B cell (primary cell): ENCODE data around the gene ELOVL6. TPM values are rescaled to one million over a fixed set of nuclear protein-coding genes. Genes with fewer than 3 reads are reported as not detected.

Experiments used
- ATAC-seq: fragments of 200-7000 bp; cut with Tn5 transposase; one replicate; pipeline ENCODE4 v1.10.0; 2021; ENCODE audit warnings: low read depth, mild to moderate bottlenecking, moderate number of reproducible peaks, moderate library complexity
- CTCF ChIA-PET: fragments of 350-600 bp; sonication (Branson Sonifier 250); formaldehyde crosslinking; loops from one replicate; lab custom pipeline; 2021; ENCODE audit warnings: antibody characterized with exemption, inconsistent platforms; lab: Charles Lee
- POLR2A ChIA-PET: fragments of 350-600 bp; sonication (Branson Sonifier 250); formaldehyde crosslinking; loops from one replicate; lab custom pipeline; 2021; ENCODE audit warnings: antibody characterized with exemption; lab: Charles Lee
- DNase-seq: peaks from one replicate; pipeline ENCODE4 v3.0.0; 2013
- H2AFZ ChIP-seq: 2 replicates; pipeline ENCODE4 v1.6.1; 2012; ENCODE audit warnings: mild to moderate bottlenecking, low read depth, low read length; ENCODE audit not compliant: insufficient read depth, poor library complexity, severe bottlenecking
- H3K27ac ChIP-seq, 2 donors: 1 replicate in 1 of 2; 2 replicates in 1 of 2; pipeline ENCODE4 v1.5.1; 2012 to 2013; ENCODE audit warnings: low read length in 2 of 2, mild to moderate bottlenecking in 2 of 2, moderate library complexity in 1 of 2
- H3K27me3 ChIP-seq, 4 experiments: fragments of 200-600 bp in 1 of 4; sonication (generic) in 1 of 4; replicated peaks in 1 of 4; 1 replicate in 2 of 4; 2 replicates in 2 of 4; pipeline versions ENCODE4 v1.6.1 to v1.7.0; 2013 to 2016; ENCODE audit warnings: low read length in 3 of 4, mild to moderate bottlenecking in 2 of 4, mixed read lengths in 1 of 4, moderate library complexity in 1 of 4; ENCODE audit not compliant: insufficient read depth in 4 of 4, control insufficient read depth in 3 of 4; ENCODE audit errors: control extremely low read depth in 1 of 4
- H3K36me3 ChIP-seq, 2 experiments: replicated peaks in 1 of 2; 1 replicate in 1 of 2; 2 replicates in 1 of 2; pipeline versions ENCODE4 v1.6.1 to v1.7.1; 2013; ENCODE audit warnings: low read length in 1 of 2; ENCODE audit not compliant: insufficient read depth in 2 of 2, control insufficient read depth in 1 of 2; ENCODE audit errors: control extremely low read depth in 1 of 2, extremely low read depth in 1 of 2
- H3K4me1 ChIP-seq, 2 donors: fragments of 200-600 bp in 1 of 2; sonication (generic) in 1 of 2; 1 replicate in 1 of 2; 2 replicates in 1 of 2; pipeline versions ENCODE4 v1.5.1 to v1.6.1; 2013 to 2017; ENCODE audit warnings: low read length in 2 of 2; ENCODE audit not compliant: control insufficient read depth in 2 of 2, insufficient read depth in 2 of 2
- H3K4me2 ChIP-seq: replicated peaks from 2 replicates; pipeline ENCODE3; 2012; ENCODE audit warnings: mild to moderate bottlenecking, low read depth, low read length; ENCODE audit not compliant: poor library complexity, severe bottlenecking
- H3K4me3 ChIP-seq, 5 experiments: fragments of 200-600 bp in 1 of 5; sonication (generic) in 1 of 5; 1 replicate in 3 of 5; 2 replicates in 2 of 5; pipeline versions ENCODE4 v1.5.1 to v1.7.0; 2011 to 2016; ENCODE audit warnings: low read length in 4 of 5, mild to moderate bottlenecking in 4 of 5, low read depth in 2 of 5, control low read depth in 1 of 5, moderate library complexity in 1 of 5; ENCODE audit not compliant: insufficient read depth in 1 of 5; ENCODE audit errors: control extremely low read depth in 1 of 5, extremely low read depth in 1 of 5
- H3K79me2 ChIP-seq: fragments of 200-600 bp; sonication (generic); one replicate; pipeline ENCODE4 v1.6.0; 2016; ENCODE audit warnings: low read length; ENCODE audit not compliant: control insufficient read depth, insufficient read depth
- H3K9ac ChIP-seq: fragments of 200-600 bp; sonication (generic); 2 replicates; pipeline ENCODE4 v1.6.1; 2017; ENCODE audit warnings: mild to moderate bottlenecking, low read length, moderate library complexity
- H3K9me3 ChIP-seq, 3 donors: one replicate each; pipeline versions ENCODE4 v1.6.1 to v1.7.1; 2013; ENCODE audit warnings: low read length in 2 of 3; ENCODE audit not compliant: control insufficient read depth in 2 of 3, insufficient read depth in 1 of 3; ENCODE audit errors: control extremely low read depth in 1 of 3
- H4K20me1 ChIP-seq: 2 replicates; pipeline ENCODE4 v1.6.0; 2012; ENCODE audit warnings: mild to moderate bottlenecking, low read length; ENCODE audit not compliant: insufficient read depth, control insufficient read depth, poor library complexity, severe bottlenecking
- H3K27ac Mint-ChIP-seq: one replicate; pipeline ENCODE4 v1.8.0; 2021; ENCODE audit warnings: mixed read lengths
- H3K27me3 Mint-ChIP-seq: one replicate; pipeline ENCODE4 v1.8.0; 2021; ENCODE audit warnings: mixed read lengths
- H3K4me1 Mint-ChIP-seq: one replicate; pipeline ENCODE4 v1.8.0; 2021; ENCODE audit warnings: mixed read lengths
- H3K4me3 Mint-ChIP-seq: one replicate; pipeline ENCODE4 v1.8.0; 2021; ENCODE audit warnings: mixed read lengths
- H3K9me3 Mint-ChIP-seq: one replicate; pipeline ENCODE4 v1.8.0; 2022; ENCODE audit warnings: mixed read lengths; ENCODE audit not compliant: insufficient read depth
- EZH2 ChIP-seq: IDR thresholded peaks from 2 replicates; pipeline ENCODE4 v1.6.1; 2012; ENCODE audit warnings: borderline replicate concordance, low read depth, mild to moderate bottlenecking, moderate library complexity, low read length; ENCODE audit not compliant: insufficient read depth, poor library complexity, severe bottlenecking
- WGBS: methylation state at CpG from one replicate; pipeline ENCODE4 v1.1.5; 2013; ENCODE audit warnings: missing lambda C conversion rate; ENCODE audit not compliant: insufficient coverage; 5-methylcytosine and 5-hydroxymethylcytosine counted together
- intact Hi-C: fragments of 100-400 bp; cut with micrococcal nuclease; formaldehyde crosslinking; loops from one replicate; pipeline ENCODE4 v1.10.0; 2022
- polyA plus RNA-seq: library from polyadenylated mRNA; depleted of rRNA; stranded (reverse); fragments of >200 nt; gene quantifications from 2 replicates; pipeline ENCODE4 v1.2.3, GENCODE V29; 2012
- total RNA-seq, 2 donors: library from RNA; stranded (reverse); fragments of 120-200 nt in 1 of 2; gene quantifications; 1 replicate in 1 of 2; 2 replicates in 1 of 2; pipeline versions ENCODE4 v1.2.3 to v1.2.4, GENCODE V29; 2013 to 2022
- TF ChIP-seq, protein P1 (sequence below): fragments of 200-600 bp; IDR thresholded peaks from one replicate; pipeline ENCODE4 v1.8.0; 2022; ENCODE audit warnings: antibody characterized with exemption, mild to moderate bottlenecking

Gene ELOVL6
- total and polyA plus RNA-seq, 2 donors (not counting 1 experiment from before 2014, with no cell fraction given), result 0.10 to 0.22 TPM

DNA sequence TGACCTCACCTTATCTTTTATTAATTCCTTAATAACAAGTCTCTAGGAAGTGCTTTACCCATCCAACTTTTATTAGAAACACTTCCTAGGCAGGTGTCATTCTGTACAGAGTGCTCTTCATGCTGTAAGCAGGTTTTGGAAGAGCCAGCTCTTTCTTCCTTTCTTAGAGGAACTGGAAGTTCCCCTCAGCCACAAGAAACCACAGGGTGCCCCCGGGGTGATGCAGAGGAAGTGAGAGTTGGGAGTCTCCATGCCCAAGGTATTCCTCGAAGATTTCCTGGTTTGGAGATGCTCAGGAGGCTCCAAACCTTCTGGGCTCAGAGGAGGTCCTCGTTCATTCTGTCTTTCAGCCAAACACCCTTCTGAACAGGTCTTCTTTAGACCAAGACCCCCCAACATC is 201.9 kb downstream of the ELOVL6 start:
- Histone ChIP-seq H3K27ac (no peak overlapping the region), H3K9ac (no peak overlapping the region), H3K4me1 (peaks cover 3 to 5% of the 10 kb centered on the region in 2 donors), H3K4me3 (no peak overlapping the region), H3K9me3 (peaks cover 0 to 5% (median 0%) of the 10 kb centered on the region in 3 donors), H2AFZ (no peak overlapping the region), H3K79me2 (no peaks in the 10 kb centered on the region), H3K36me3 (no peaks in the 10 kb centered on the region), H4K20me1 (no peaks in the 10 kb centered on the region), H3K4me2 (no peak overlapping the region), H3K27me3 (no peaks in the 10 kb centered on the region)
- DNase-seq (no peak), ATAC-seq (no peak)
- Mint-ChIP-seq H3K4me1 (peaks cover 13% of the 10 kb centered on the region), H3K9me3 (no peaks in the 10 kb centered on the region), H3K27ac (no peak overlapping the region), H3K4me3 (no peak overlapping the region), H3K27me3 (peaks cover 7% of the 10 kb centered on the region)
- ChIA-PET POLR2A (no interaction called here), CTCF (interaction anchor here (1.0 to 8.6 kb wide), 3 partner anchors 10 to 518 kb away, joined by 3 to 270 read pairs (median 7); no protein-coding TSS in a partner anchor)
- TF ChIP-seq, protein P1, sequence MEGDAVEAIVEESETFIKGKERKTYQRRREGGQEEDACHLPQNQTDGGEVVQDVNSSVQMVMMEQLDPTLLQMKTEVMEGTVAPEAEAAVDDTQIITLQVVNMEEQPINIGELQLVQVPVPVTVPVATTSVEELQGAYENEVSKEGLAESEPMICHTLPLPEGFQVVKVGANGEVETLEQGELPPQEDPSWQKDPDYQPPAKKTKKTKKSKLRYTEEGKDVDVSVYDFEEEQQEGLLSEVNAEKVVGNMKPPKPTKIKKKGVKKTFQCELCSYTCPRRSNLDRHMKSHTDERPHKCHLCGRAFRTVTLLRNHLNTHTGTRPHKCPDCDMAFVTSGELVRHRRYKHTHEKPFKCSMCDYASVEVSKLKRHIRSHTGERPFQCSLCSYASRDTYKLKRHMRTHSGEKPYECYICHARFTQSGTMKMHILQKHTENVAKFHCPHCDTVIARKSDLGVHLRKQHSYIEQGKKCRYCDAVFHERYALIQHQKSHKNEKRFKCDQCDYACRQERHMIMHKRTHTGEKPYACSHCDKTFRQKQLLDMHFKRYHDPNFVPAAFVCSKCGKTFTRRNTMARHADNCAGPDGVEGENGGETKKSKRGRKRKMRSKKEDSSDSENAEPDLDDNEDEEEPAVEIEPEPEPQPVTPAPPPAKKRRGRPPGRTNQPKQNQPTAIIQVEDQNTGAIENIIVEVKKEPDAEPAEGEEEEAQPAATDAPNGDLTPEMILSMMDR, result no peak
- TF ChIP-seq EZH2, result no peak
- 40% methylated on average over 2 of the region's 3 CpGs for WGBS
- intact Hi-C loops, result loop anchor here (5.0 kb wide), 1 partner anchor 201 kb away; the partner anchor contains the start of gene ELOVL6
